PC-9 (cell line): ENCODE measurements around the gene HTR2A. TPM values are rescaled to one million over a fixed set of nuclear protein-coding genes. Genes with fewer than 3 reads are reported as not detected.

Experiments used
- BruUV-seq: library from RNA; stranded (reverse); fragments of 400-500 nt; replicated peaks from 2 replicates; lab custom pipeline; 2021; lab: Mats Ljungman, UMichigan
- CTCF ChIA-PET: fragments of 300-600 bp; sonication (Branson Sonifier 250); formaldehyde crosslinking; loops from one replicate; lab custom pipeline; 2022; ENCODE audit warnings: antibody characterized with exemption; lab: Charles Lee
- POLR2A ChIA-PET: fragments of 300-600 bp; sonication (Branson Sonifier 250); formaldehyde crosslinking; loops from one replicate; lab custom pipeline; 2022; ENCODE audit warnings: antibody characterized with exemption; ENCODE audit not compliant: unreplicated experiment; lab: Charles Lee
- DNase-seq, 2 experiments: peaks; one replicate each; pipeline versions ENCODE4 v3.0.0 to v3.0.0-alpha.2; 2015 to 2022; ENCODE audit warnings: mixed read lengths in 1 of 2
- H2AFZ ChIP-seq: fragments of 200-600 bp; sonication (generic); 2 replicates; pipeline ENCODE4 v1.8.1; 2017; ENCODE audit warnings: antibody characterized with exemption
- H3F3A ChIP-seq: fragments of 200-600 bp; sonication (generic); 2 replicates; pipeline ENCODE4 v1.8.1; 2017; ENCODE audit warnings: antibody characterized with exemption, mild to moderate bottlenecking, low read depth; ENCODE audit not compliant: insufficient read depth
- H3K27ac ChIP-seq: fragments of 200-600 bp; sonication (generic); 2 replicates; pipeline ENCODE4 v1.6.1; 2016; ENCODE audit warnings: mixed run types
- H3K27me3 ChIP-seq: fragments of 200-600 bp; sonication (generic); 2 replicates; pipeline ENCODE4 v1.6.1; 2016; ENCODE audit warnings: low read depth, mixed run types; ENCODE audit not compliant: insufficient read depth
- H3K36me3 ChIP-seq: fragments of 200-600 bp; sonication (generic); 2 replicates; pipeline ENCODE4 v1.6.1; 2016; ENCODE audit warnings: low read depth, mixed run types
- H3K4me1 ChIP-seq: fragments of 200-600 bp; sonication (generic); replicated peaks from 2 replicates; pipeline ENCODE4 v1.6.1; 2016; ENCODE audit warnings: mixed run types; ENCODE audit not compliant: insufficient read depth
- H3K4me2 ChIP-seq: fragments of 200-600 bp; sonication (generic); 2 replicates; pipeline ENCODE4 v1.6.1; 2017; ENCODE audit warnings: mixed run types
- H3K4me3 ChIP-seq: fragments of 200-600 bp; sonication (generic); 2 replicates; pipeline ENCODE4 v1.6.1; 2016; ENCODE audit warnings: mixed run types
- H3K79me2 ChIP-seq: fragments of 200-600 bp; sonication (generic); 2 replicates; pipeline ENCODE4 v1.6.1; 2017; ENCODE audit warnings: low read depth, mixed run types
- H3K9me2 ChIP-seq: fragments of 200-600 bp; sonication (generic); 2 replicates; pipeline ENCODE4 v1.8.1; 2017; ENCODE audit warnings: mild to moderate bottlenecking; ENCODE audit not compliant: insufficient read depth
- H3K9me3 ChIP-seq: fragments of 200-600 bp; sonication (generic); 2 replicates; pipeline ENCODE4 v1.8.1; 2016; ENCODE audit warnings: low read depth; ENCODE audit not compliant: insufficient read depth
- H4K20me1 ChIP-seq: fragments of 200-600 bp; sonication (generic); 2 replicates; pipeline ENCODE4 v1.8.1; 2017; ENCODE audit not compliant: insufficient read depth
- EZH2 ChIP-seq: fragments of 200-600 bp; sonication (generic); IDR thresholded peaks from 2 replicates; pipeline ENCODE4 v1.8.0; 2017; ENCODE audit warnings: antibody characterized with exemption, low read depth
- intact Hi-C: fragments of 100-400 bp; cut with micrococcal nuclease; formaldehyde crosslinking; loops from one replicate; pipeline ENCODE4 v1.10.0; 2022; ENCODE audit not compliant: unreplicated experiment
- total RNA-seq: library from RNA; stranded (reverse); gene quantifications from 2 replicates; pipeline ENCODE4 v1.2.3, GENCODE V29; 2021
- TF ChIP-seq, protein P1 (sequence below): fragments of 200-600 bp; sonication (generic); conservative IDR thresholded peaks from 2 replicates; pipeline ENCODE4 v1.6.1; 2017; ENCODE audit warnings: mixed run types, antibody characterized with exemption, mild to moderate bottlenecking, moderate library complexity

The HTR2A gene
- total RNA-seq, 1 experiment from 2014 or later, result not detected

- BruUV-seq, result no TSS peak
- H3K27me3 ChIP-seq, result no peaks in the 10 kb centered on the region
- H3K27ac ChIP-seq, result no peak overlapping the region
- DNase-seq, result no peak
- no peak overlapping the region for H3K4me2 ChIP-seq
- no peaks in the 10 kb centered on the region for H3K9me2 ChIP-seq
- H3K36me3 ChIP-seq, result no peaks in the 10 kb centered on the region
- H2AFZ ChIP-seq, result no peak overlapping the region
- no peaks in the 10 kb centered on the region for H4K20me1 ChIP-seq
- peaks cover 4% of the 10 kb centered on the region; the same call in 1 of the 2 replicates for H3K9me3 ChIP-seq
- ChIA-PET POLR2A (no interaction called here), CTCF (no interaction called here)
- H3F3A ChIP-seq, result no peaks in the 10 kb centered on the region
- H3K4me3 ChIP-seq, result no peak overlapping the region
- no peaks in the 10 kb centered on the region for H3K79me2 ChIP-seq
- intact Hi-C loops, result no loop called here
- no peaks in the 10 kb centered on the region for H3K4me1 ChIP-seq
- no peak for TF ChIP-seq EZH2
- TF ChIP-seq, protein P1, sequence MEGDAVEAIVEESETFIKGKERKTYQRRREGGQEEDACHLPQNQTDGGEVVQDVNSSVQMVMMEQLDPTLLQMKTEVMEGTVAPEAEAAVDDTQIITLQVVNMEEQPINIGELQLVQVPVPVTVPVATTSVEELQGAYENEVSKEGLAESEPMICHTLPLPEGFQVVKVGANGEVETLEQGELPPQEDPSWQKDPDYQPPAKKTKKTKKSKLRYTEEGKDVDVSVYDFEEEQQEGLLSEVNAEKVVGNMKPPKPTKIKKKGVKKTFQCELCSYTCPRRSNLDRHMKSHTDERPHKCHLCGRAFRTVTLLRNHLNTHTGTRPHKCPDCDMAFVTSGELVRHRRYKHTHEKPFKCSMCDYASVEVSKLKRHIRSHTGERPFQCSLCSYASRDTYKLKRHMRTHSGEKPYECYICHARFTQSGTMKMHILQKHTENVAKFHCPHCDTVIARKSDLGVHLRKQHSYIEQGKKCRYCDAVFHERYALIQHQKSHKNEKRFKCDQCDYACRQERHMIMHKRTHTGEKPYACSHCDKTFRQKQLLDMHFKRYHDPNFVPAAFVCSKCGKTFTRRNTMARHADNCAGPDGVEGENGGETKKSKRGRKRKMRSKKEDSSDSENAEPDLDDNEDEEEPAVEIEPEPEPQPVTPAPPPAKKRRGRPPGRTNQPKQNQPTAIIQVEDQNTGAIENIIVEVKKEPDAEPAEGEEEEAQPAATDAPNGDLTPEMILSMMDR, result no peak
Measured at GRCh38 chr13:46817095-46817494, 79.8 kb downstream of the HTR2A start.

DNA sequence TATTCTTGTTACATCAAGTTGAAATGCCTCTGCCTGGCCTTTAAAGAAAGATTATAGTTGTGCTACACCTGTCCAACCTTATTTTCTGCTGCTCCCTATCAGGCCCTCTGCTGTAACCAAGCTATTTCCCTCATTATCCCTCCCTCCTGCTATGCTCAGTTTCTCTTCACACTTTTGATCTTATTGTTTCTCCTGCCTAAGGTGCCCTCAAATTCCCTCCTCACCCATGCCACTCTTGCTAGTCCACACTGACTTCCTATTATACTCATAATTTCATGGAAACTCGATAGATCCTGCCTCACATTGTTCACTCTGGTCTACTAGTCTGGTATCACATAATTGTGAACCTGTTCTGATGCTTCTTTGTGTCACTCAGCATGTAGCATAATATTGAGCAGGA, 80.5 kb downstream of the HTR2A start:
- BruUV-seq, result no TSS peak
- POLR2A ChIA-PET, result no interaction called here
- H3K9me2 ChIP-seq, result no peaks in the 10 kb centered on the region
- no peaks in the 10 kb centered on the region for H3K27me3 ChIP-seq
- H2AFZ ChIP-seq, result no peak overlapping the region
- no peaks in the 10 kb centered on the region for H3K4me1 ChIP-seq
- no peak overlapping the region for H3K27ac ChIP-seq
- CTCF ChIA-PET, result no interaction called here
- H3K9me3 ChIP-seq, result peaks cover 4% of the 10 kb centered on the region; the same call in 1 of the 2 replicates
- no peaks in the 10 kb centered on the region for H3K36me3 ChIP-seq
- TF ChIP-seq, protein P1, result no peak
- no peak for TF ChIP-seq EZH2
- no peak overlapping the region for H3K4me2 ChIP-seq
- no peak for DNase-seq
- intact Hi-C loops, result no loop called here
- no peaks in the 10 kb centered on the region for H3F3A ChIP-seq
- H3K4me3 ChIP-seq, result no peak overlapping the region
- no peaks in the 10 kb centered on the region for H3K79me2 ChIP-seq
- H4K20me1 ChIP-seq, result no peaks in the 10 kb centered on the region

- TF ChIP-seq EZH2, result no peak
- TF ChIP-seq, protein P1, result no peak
- H3K79me2 ChIP-seq, result no peaks in the 10 kb centered on the region
- no peaks in the 10 kb centered on the region for H3K9me2 ChIP-seq
- DNase-seq, result no peak
- peaks cover 4% of the 10 kb centered on the region; the same call in 1 of the 2 replicates for H3K9me3 ChIP-seq
- no peaks in the 10 kb centered on the region for H3K4me1 ChIP-seq
- BruUV-seq, result no TSS peak
- no peak overlapping the region for H3K27ac ChIP-seq
- no peak overlapping the region for H3K4me3 ChIP-seq
- H3K27me3 ChIP-seq, result no peaks in the 10 kb centered on the region
- intact Hi-C loops, result no loop called here
- H3K4me2 ChIP-seq, result no peak overlapping the region
- no peak overlapping the region for H2AFZ ChIP-seq
- H3K36me3 ChIP-seq, result no peaks in the 10 kb centered on the region
- H3F3A ChIP-seq, result no peaks in the 10 kb centered on the region
- H4K20me1 ChIP-seq, result no peaks in the 10 kb centered on the region
- CTCF ChIA-PET, result no interaction called here
- POLR2A ChIA-PET, result no interaction called here
Measured at GRCh38 chr13:46812301-46812797, 84.5 kb downstream of the HTR2A start.
